GM10248 (cell line): ENCODE measurements around the gene CDC20.

Source experiments
- CTCF ChIA-PET: fragments of 300-600 bp; sonication (Branson Sonifier 250); formaldehyde crosslinking; extraction: SDS; loops from one replicate; lab custom pipeline; 2021; ENCODE audit warnings: antibody characterized with exemption; lab: Yijun Ruan, JAX
- POLR2A ChIA-PET: fragments of 350-650 bp; sonication (Branson Sonifier 250); formaldehyde crosslinking; extraction: SDS; loops from one replicate; lab custom pipeline; 2020; ENCODE audit warnings: antibody characterized with exemption; lab: Yijun Ruan, JAX
- DNase-seq: peaks from one replicate; pipeline ENCODE4 v3.0.0; 2012; ENCODE audit errors: extremely low spot score
- TF ChIP-seq, protein P1 (sequence below): IDR thresholded peaks from 2 replicates; pipeline ENCODE4 v1.5.1; 2012; ENCODE audit warnings: mild to moderate bottlenecking, low read depth; ENCODE audit errors: extremely low read depth, missing control alignments, control extremely low read depth

CDC20 gene

DNA sequence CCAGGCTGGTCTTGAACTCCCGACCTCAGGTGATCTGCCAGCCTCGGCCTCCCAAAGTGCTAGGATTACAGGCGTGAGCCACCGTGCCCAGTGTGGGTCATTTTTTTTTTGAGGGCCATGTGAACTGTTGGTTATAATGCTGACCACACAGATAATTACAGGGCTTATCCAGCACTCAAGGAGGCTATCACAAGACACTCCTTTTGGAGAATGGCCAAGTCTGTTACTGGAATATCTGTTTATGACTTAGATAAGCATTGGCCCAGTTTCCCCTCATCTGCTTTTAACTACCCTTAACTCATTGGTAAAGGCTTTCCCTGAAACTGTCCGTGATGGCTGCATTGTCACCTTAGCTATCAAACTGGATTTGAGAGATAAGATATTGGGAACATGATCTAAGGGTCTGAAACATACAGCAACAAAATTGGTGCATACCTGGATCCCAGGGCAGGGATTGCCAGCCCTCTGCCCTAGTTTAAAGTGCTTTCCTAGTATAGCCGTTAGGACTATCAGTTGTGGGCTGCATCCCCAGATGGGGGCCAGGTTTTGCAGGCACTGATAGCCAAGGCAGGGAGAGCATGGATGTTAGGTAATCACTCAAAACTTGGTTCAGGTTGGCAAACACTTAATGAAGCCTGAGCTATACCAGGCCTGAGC is 46.6 kb downstream of the CDC20 start:
- TF ChIP-seq, protein P1, sequence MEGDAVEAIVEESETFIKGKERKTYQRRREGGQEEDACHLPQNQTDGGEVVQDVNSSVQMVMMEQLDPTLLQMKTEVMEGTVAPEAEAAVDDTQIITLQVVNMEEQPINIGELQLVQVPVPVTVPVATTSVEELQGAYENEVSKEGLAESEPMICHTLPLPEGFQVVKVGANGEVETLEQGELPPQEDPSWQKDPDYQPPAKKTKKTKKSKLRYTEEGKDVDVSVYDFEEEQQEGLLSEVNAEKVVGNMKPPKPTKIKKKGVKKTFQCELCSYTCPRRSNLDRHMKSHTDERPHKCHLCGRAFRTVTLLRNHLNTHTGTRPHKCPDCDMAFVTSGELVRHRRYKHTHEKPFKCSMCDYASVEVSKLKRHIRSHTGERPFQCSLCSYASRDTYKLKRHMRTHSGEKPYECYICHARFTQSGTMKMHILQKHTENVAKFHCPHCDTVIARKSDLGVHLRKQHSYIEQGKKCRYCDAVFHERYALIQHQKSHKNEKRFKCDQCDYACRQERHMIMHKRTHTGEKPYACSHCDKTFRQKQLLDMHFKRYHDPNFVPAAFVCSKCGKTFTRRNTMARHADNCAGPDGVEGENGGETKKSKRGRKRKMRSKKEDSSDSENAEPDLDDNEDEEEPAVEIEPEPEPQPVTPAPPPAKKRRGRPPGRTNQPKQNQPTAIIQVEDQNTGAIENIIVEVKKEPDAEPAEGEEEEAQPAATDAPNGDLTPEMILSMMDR = no peak
- ChIA-PET POLR2A (no interaction called here), CTCF (interaction anchor here (0.7 to 1.5 kb wide), 2 partner anchors 9 to 15 kb away, joined by 3 to 4 read pairs; partner anchors contain the start of genes MED8 and SZT2)
- DNase-seq = no peak

GRCh38 chr1:43405876-43406234 is 47.1 kb downstream of the CDC20 start:
- POLR2A ChIA-PET = no interaction called here
- CTCF ChIA-PET = interaction anchor here (1.2 kb wide), 2 partner anchors 9 to 20 kb away, joined by 3 to 6 read pairs; no protein-coding TSS in a partner anchor
- TF ChIP-seq, protein P1 = no peak
- no peak for DNase-seq

DNA sequence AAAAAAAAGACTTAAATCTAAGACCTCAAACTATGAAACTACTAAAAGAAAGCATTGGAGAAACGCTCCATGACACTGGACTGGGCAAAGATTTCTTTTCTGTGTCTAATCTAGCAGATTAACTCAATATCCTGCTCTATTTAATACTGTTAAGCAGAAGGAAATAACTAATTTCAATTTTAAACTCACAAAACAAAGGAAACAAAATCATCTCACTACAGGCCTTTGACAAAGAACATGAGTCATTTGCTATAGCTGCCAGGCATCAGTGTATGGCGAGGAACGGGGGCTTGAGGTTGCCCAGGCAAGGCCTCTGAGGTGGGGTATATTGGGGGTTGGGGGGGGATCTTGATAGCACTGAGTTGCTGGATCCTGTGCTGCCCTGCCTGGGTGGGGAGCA is 51.8 kb downstream of the CDC20 start:
- ChIA-PET CTCF (interaction anchor here (0.7 kb wide), 1 partner anchor 11 kb away, joined by 3 read pairs; no protein-coding TSS in a partner anchor), POLR2A (no interaction called here)
- TF ChIP-seq, protein P1 = no peak

More for the DNA sequence above, 51.8 kb downstream of the CDC20 start:
- no peak for DNase-seq
